GM21381 (cell line): ENCODE data around the gene PHAF1.

Source experiments
- ATAC-seq: cut with Tn5 transposase; IDR thresholded peaks from one replicate; pipeline ENCODE4 v1.9.1; 2021; ENCODE audit warnings: mild to moderate bottlenecking, moderate library complexity; ENCODE audit not compliant: unreplicated experiment

PHAF1 gene

DNA sequence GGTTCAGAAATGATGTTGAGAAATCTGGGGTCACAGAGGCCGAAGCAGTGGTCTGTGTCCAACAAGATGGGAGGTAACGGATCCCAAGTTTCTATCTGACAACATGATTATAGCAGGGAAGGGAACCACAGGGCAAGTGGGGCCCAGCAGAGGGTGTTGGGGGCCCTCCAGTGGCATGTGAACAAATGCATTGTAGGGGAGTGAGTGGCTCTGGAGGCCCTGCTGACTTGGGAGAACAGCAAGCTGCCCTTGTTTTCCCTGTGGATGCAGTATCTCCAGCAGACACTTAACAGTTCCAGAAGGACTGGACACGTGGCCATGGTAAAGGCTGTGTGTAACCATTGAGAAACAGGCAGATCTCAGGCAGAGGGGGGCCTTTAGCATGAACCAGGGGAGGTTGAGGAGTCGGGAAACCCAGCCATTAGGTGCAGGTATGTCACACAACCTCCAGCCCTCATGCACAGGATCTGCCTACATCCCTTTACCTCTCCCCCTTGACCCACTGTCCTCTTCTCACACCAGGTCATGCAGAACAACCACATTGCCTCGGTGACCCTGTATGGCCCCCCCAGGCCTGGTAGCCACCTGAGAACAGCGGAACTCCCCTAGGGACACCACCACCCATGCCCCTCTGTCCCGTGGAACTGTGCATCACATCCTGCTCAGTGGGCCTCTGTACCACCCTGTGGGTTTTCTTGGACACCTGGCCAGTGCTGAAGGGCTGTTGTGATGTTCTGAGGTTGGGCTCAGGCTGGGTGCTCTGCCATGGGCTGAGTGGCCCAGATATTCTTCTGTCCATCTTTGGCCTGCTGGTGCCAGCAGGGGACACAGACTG is 37.0 kb downstream of the PHAF1 start:
- no peak for ATAC-seq

DNA sequence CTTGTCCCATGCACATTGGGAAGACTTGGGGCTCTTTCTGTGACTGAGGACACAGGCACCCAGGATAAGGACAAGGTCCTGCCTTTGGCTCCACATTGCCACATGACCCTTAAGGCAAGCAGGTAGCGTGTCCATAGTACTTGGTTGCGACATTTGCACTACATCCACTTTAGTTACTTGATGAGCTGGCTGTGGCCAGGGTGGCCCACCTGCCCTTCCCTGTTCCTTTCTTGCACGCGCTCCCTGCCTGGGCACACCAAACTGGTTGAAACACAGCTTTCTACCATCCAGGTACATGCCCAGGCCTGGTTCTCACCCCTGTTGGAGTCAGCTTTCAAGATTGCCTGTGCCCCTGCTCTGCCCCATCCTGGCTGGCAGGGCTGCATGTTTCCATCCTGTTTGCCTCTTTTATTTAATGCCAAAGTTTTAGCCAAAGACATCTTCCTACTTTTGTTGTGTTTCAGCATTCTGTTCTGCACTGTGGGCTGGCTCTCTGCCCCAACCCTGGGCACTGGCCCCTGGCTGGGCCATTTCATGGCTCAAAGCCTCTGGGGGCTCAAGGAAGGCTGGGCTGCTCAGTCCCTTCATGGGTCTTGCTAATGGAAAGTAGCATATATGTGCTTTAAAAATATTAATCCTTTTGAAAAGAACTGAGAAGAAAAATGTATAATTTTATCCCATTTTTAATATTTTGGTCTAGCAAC is 37.8 kb downstream of the PHAF1 start:
- ATAC-seq: no peak

DNA sequence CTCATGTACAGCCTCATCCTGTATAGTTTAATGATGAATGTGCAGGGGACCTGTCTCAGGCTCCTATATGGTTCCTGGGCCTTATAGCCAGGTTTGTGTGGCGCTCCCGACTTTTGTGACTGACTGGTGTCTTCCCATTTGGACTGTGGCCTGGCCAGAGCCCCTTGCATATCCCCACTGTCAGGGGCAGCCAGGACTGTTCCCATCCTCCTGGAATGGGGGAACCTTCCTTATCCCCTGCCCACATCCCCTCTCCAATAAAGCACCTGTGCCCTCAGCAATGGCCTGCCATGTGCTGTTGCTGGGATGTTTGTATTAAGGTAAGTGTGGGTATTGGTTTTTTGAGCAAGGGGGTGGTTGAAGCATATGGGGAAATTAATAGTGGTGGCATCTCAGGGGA is 38.5 kb downstream of the PHAF1 start:
- no peak for ATAC-seq

DNA sequence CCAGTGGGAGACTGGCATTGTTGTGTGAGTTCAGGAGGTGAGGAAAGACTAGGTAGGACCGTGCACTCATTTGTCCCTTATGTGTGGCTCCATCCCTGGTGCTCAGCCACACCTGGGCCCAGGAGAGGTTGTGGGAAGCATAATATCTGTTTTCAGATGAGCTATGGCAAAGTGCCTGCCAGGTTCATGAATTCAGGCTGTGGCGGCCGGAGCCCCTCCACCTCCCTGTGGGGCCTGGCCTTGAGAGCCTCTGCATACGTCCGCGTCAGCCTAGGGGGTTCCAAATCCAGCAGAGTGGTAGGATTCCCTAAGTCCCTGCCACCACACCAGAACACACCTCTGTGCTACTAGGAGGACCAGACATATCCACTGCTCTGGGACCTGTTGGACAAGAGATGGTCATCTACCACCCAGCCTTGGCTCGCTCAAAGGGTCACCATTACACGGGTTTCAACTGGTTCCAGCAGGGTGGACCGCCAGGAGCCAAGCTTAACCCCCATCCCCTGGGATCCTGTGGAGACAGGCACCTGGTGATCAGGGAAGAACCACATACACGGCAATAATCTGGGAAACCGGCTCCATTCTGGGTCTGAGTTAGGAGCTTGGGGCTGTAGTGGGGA is 39.0 kb downstream of the PHAF1 start:
- no peak for ATAC-seq

DNA sequence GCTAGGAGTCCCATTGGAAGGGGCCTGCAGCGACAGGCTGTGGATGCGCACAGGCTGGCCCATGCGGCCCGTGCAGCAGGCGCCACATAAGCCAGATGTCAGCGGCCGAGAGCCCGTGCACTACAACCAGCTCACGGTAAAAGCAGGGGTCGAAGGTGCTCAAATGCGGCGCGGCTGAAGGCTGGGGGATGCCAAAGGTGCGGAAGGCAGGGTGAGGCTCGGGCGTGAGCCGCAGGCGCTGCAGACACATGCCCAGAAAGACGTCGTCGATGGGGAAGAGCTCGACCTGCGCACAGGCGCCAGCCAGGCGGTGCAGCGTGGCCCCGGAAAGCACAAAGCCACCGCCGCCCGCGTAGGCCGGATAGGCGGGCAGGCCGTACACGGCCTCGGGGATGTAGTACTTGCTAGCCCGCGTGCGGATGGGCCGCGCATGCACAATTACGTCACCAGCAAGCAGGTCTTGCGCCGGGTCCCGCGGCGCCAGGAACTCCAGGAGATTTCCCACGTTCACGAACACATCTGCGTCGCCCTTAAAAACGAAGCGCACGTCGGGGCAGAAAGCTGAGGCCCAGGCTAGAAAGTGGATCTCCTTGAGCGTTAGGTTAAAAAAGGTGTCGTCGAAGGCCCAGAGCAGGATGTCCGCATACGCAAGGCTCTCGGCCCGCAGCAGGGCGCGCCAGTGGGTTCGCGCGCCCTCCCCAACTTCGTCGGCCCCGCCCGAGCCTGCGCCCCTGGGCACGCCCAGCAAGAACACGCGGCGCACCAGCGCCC is 39.7 kb downstream of the PHAF1 start:
- no peak for ATAC-seq

DNA sequence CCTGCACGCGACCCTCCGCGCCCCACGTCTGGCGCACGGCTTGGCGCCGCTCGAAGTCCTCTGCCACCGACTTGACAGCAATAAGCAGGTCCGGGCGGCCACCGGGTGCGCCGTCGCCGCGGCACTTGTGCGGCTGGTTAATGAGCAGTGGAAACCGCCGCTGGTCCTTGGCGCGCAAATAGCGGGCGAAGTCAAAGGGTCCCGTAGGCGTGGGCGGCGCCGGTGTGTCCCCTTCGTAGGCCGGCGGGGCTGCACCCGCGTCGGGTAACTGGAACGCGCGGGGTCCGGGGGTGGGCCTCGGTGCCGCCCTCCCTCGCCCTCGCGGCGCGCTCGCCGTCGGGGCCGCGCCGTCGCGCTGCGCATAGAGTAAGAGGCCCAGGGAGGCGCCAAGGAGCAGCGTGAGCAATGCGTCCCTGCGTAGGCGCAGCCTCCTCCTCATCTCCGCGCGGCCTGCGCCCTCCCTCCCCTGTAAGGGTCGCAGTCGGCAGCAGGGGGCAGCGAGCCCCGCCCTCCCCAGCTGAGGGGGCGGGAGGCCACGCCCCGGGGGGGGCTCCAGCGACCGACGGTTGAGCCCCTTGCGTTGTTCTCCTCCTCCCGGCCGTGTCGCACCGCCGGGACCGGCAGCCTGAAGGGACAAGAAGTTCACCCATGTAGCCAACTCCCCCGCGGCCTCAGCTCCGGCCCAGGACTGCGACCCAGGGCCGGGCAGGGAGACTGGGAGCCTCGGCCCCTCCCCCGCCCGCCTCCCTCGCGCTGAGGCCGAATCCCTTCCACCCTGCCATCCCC is 40.5 kb downstream of the PHAF1 start:
- peak; percentile 36 for ATAC-seq

DNA sequence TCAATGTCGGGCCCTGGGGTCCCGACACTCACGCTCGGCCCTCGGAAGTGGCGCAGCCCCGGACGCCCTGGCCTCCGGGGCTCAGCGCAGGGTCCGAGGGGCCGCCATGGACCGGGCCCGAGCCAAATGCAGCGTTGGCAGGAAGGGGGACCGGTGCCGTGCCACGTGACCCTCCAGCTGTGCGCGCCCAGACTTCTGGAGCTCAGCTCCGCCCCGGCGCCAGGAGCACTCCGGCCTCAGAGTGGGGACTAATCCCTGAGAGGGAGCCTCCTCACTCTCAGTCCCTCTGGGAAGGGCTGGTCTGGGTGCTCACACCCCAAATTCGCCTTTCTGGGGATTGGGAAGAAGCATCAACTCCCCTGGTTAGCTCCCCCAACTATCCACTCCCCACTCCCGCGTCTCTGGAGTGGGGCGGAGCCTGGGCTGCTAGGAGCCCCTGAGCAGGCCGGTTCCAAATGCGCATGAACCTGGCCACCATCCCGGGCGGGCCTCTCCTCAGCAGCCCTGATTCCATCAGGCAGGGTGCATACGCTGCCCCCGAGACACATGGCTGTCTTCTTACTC is 41.2 kb downstream of the PHAF1 start, which contains the start of gene B3GNT9:
Gene B3GNT9 (minus strand): TSS at position 166 of the 564 bp plus-strand sequence. CDS start 513 bp downstream, outside the sequence.
- peak; percentile 52 for ATAC-seq

DNA sequence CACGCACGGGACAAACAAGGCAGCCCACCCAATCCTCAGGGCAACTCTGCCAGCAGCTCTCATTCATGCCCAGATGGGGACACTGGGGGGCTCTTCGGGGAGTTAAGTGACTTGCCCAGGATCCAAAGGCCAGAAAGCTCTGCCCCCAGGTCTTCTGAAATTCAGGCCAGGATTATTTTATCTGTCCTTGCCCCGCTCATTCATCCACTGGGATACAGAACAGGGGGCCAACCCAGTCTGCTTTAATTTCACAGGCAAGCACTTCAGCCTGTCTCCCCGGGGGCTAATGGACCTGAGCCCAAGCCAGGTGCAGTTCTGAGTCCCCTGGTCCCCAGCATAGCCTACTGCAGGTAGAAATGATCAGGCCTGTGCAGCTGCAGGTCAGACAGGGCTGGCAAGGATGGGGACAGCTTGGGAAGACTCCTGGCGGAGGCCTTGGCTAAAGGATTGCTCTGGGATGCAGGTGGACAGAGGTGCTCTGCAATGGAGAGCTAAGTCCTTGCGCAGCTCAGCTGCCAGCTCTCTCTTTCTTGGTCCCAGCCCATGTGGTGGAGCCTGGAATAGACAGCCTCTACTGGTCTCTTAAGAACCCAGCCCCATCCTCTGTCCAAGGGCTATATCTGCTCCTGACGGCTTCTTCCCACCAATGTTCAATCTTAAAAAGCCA is 41.8 kb downstream of the PHAF1 start:
- no peak for ATAC-seq

DNA sequence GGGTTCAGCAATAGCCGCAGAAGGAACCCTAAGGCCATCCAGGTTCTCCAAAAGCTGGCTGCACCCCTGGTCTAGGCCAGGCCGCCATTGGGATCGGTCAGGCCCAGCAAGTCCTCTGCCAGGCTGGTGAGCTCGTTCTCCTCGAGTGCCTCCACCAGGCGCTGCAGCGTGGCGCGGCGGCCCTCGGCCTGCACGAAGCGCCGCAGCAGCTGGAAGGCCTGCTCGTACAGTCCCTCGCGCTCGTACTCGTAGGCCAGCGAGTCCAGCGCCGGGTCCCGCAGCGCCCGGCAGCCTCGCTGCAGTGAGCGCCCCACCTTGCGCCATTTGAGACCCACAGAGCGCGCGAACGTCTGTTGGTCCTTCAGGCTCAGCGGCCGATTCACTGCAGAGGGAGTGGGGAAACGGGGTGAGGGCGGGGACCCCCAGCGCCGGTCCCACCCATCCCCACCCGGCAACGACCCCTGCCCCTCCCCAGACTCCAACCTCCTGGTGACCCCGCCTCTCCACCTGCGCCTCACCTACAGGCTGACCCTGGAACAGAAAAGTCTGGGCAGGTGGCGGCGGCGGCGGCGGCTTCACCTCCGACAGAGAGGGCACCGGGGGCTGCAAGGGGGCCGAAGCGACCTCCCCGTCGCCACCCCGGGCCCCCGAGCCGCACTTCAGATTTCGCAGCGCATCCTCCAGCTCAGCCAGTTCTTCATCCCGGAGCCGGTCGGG is 45.0 kb downstream of the PHAF1 start:
- ATAC-seq: no peak

DNA sequence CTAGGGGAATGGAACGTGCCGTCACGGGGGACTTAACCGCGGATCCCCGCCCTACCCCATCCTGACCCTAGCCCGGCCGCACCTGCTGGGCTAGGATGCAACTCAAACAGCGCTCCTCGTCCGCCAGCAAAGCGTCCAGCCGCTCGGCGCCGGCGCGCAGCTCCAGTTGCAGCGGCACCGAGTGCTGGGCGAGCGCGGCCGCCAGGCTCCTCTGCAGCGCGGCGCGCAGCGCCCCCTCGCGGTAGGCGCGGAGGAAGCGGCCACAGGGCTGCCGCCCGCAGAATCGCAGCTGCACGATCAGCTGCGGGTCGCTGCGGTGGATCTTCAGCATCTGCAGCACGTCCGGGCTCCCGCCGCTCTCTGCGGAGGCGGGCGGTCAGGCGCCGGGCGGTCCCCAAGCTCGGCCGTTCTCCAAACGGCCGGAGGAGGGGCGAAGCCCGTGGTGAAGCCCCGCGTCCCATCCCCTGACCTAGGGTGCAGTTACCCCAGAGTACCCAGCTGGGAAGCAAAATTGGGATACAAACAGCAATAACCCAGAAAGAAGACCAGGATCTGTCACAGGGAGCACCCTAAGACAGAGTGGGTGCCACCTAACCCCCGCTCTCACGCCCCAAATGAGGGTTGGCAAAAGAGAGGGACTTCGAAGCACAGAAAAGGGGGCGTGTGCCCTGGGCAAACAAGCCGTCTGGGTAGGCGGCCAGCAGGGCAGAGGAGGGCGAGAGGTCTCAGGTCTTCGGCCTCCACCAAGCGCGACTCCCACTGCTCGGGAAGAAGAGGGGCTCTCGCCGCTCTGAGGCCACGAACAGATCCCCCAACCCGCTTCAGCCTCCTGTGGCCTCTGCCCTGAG is 45.8 kb downstream of the PHAF1 start:
- no peak for ATAC-seq

DNA sequence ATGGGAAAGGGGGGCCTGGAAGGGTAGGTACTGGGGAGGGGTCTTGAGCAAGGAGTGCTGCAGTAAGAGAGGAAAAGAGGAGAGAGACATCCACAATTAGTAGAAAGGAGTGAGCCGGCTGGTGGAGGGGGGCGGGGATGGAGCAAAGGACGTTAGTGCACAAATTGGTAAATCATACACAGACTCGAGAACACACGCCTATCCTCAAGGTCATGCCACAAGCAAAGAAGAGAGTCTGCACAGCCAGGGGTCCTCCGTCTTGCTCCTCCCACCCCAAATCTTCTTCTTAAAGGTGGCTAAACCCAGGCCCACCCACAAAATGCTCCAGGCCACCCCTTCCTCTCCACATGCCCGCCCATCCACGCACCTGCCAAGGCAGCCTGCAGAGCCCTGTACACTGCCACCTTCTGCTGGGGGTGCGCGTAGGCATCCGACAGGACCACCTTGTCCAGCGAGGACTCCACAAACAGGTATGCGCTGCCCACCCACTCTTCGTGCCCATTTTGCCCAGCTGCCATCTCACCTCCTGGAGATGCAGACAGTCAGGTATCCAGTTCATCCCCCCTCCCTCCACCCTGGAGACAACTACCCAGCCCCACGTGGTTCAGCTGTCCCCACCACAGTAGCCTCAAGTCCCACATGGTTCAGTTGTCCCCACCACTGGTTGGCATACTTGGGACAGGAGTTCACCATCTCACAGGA is 46.6 kb downstream of the PHAF1 start:
- no peak for ATAC-seq

DNA sequence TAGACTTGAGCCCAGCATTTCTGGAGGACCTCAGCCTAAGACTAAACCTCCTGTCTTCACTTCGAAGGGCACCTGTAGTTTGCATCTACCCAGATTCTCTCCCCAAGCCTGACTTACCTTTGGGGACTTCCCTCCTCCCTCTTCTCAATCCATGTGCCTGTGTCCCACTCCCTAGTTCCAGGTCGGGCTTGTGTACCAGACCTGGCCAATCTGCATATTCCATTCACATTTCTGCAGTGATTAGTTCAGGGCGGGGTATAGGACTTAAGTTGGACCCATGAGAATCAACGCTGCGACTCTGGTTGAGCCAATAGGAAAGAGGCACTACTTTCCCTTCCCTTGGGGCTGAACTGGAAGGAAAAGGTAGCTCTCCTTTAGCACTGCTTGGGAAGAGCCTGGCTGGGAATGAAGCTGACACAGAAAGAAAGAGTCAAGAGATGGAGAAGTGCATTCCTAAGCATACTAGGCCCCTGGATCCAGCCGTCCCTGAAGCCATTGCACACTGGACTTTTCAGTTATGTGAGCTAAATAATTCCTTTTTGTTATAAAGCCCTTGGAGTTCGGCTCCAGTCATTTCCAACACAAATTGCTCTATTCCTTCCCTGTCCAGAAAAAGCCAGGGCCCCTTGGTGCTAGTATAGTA is 47.5 kb downstream of the PHAF1 start:
- no peak for ATAC-seq

DNA sequence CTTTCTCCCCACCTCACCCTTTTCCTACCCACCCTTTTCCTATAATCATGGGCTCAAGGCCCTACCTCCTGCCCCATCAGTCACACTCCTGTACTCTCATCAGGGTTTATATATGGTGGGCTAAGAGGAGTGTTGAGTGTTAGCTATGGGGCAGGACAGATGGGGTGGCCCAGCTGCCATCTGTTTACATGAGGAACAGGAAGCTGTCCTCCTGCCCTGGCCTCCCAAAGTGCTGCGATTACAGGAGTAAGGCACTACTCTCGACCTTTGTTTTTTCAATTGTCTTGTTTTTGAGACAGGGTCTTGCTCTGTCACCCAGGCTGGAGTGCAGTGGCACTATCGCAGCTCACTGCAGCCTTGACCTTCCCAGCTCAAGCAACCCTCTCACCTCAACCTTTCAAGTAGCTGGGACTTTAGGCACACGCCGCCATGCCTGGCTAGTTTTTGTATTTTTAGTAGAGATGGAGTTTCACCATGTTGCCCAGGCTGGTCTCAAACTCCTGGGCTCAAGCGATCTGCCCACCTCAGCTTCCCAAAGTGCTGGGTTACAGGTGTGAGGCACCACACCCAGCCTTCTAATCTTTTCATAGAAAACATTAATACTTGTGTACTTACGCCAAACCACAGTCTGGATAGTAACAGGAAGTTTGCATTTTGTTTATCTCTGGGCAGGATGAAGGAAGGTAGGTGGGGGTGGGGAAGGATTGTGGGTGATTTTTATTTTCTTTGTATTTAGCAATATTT is 48.3 kb downstream of the PHAF1 start:
- ATAC-seq: no peak

DNA sequence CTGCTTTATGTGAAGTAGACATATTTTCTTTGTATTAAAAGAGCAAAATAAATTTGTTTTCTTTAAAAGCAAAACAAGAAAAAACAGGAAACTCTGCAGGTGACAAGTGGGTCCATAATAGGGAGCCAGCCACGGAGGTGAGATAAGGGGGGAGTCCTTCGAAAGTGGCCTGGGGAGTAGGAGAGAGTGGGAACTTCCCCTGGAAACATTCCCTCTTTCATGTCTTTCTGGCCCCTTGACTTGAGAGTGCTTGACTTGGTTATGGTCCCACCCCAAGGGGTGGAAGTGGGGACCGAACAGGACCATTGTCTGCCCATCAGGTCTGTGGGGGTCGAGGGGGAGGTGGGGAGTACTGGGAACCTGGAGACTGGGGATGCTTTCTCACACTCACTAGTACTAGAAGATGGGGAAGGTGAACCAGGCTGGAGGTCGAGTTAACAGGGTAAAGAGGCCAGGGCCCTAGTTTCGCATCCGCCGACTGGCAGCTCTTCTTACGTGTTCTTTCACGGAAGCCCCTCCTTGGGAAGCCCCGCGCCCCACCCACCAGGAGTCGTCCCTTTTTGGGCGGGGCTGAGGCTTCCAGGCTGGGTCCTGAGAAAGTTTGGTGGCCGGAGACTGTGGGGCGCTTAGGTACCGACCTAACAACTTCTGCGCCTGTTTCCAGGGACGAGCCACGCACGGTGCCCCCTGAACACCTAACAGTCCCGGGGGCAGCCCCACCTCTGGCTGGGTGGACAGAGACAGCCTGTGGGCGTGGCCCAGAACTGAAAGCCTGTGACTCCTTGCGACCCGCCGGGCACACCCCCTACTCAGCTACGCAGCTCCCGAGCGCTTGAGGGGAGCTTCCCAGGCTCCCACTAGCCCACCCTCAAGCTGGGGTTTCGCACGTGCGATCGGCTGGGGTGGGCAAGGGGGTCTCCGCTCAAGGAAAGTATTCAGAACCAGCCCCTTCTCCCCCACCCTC is 49.2 kb downstream of the PHAF1 start:
- ATAC-seq: peak; percentile 43

DNA sequence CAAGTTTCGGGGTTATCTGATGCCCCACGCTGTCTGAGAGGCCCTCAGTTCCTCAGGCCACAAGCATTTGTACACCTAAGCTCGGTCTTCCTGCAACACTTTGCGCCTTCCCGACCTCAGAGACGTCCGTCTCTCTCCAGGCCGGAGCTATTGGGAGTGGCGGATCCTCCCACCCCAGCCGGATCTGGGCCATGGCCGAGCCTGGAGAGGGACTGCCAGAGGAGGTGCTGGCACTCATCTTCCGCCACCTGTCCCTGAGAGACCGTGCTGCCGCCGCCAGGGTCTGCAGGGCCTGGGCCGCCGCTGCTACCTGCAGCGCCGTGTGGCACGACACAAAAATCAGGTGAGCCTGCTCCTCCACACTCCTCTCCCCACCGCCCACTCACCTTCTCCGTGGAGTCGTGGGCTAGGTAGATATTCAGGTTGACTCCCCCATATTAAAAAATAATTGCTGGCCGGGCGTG is 51.9 kb downstream of the PHAF1 start:
- ATAC-seq: no peak
